Gastrocnemius medialis (tissue), 4 donors: ENCODE results near the gene TSHZ1. TPM values are rescaled to one million over a fixed set of nuclear protein-coding genes. Genes with fewer than 3 reads are reported as not detected.

ENCODE experiments used
- ATAC-seq, 2 donors: fragments of 150-250 bp; one replicate each; pipeline ENCODE4 v1.9.1; 2016
- DNase-seq, 2 donors: peaks; one replicate each; pipeline ENCODE4 v3.0.0-alpha.2; 2019
- H3K27ac ChIP-seq, 4 donors: fragments of 200-600 bp; sonication (generic); 1 replicate in 1 of 4; 2 replicates in 3 of 4; pipeline ENCODE4 v1.5.1; 2016 to 2018; ENCODE audit warnings: mild to moderate bottlenecking in 2 of 4, moderate library complexity in 1 of 4
- H3K27me3 ChIP-seq, 3 donors: fragments of 200-600 bp; sonication (generic) in 2 of 3; 1 replicate in 1 of 3; 2 replicates in 2 of 3; pipeline versions ENCODE4 v1.5.1 to v1.6.0; 2016 to 2019; ENCODE audit warnings: mild to moderate bottlenecking in 1 of 3, moderate library complexity in 1 of 3
- H3K36me3 ChIP-seq, 2 donors: fragments of 200-600 bp; sonication (generic) in 1 of 2; one replicate each; pipeline ENCODE4 v1.5.1; 2017 to 2018
- H3K4me1 ChIP-seq, 2 donors: fragments of 200-600 bp; sonication (generic) in 1 of 2; one replicate each; pipeline ENCODE4 v1.5.1; 2016 to 2017; ENCODE audit warnings: mild to moderate bottlenecking in 2 of 2
- H3K4me3 ChIP-seq, 4 donors: fragments of 200-600 bp; sonication (generic) in 3 of 4; 1 replicate in 1 of 4; 2 replicates in 3 of 4; pipeline ENCODE4 v1.5.1; 2016 to 2019; ENCODE audit warnings: mild to moderate bottlenecking in 2 of 4
- H3K9me3 ChIP-seq, 3 donors: fragments of 200-600 bp; sonication (generic) in 2 of 3; 1 replicate in 1 of 3; 2 replicates in 2 of 3; pipeline ENCODE4 v1.5.1; 2016 to 2019
- CTCF ChIP-seq, 5 experiments: fragments of 450-650 bp in 3 of 5; fragments of 200-600 bp in 2 of 5; sonication (generic) in 2 of 5; IDR thresholded peaks in 4 of 5; conservative IDR thresholded peaks in 1 of 5; 1 replicate in 4 of 5; 2 replicates in 1 of 5; pipeline ENCODE4 v1.5.1; 2016 to 2019; ENCODE audit warnings: antibody characterized with exemption in 5 of 5, mild to moderate bottlenecking in 3 of 5, moderate library complexity in 3 of 5
- POLR2A ChIP-seq, 2 donors: fragments of 450-650 bp; IDR thresholded peaks; one replicate each; pipeline ENCODE4 v1.6.1; 2017; ENCODE audit warnings: antibody characterized with exemption in 2 of 2, mild to moderate bottlenecking in 2 of 2, moderate library complexity in 2 of 2
- in situ Hi-C, 4 donors: fragments of 200-750 bp; cut with MboI; loops; one replicate each; pipeline versions ENCODE4 v1.15.0 to v1.8.0; 2017; ENCODE audit warnings: low sequenced_read_pairs in 4 of 4
- intact Hi-C: fragments of 100-400 bp; cut with DNase I; formaldehyde crosslinking; loops from one replicate; pipeline ENCODE4 v1.15.1; 2023; ENCODE audit warnings: low total_unique reads
- total RNA-seq, 4 donors: library from RNA; depleted of rRNA; stranded (reverse); fragments of >200 nt; gene quantifications; one replicate each; pipeline versions ENCODE4 v1.1.0 to v1.2.3, GENCODE V29; 2016

Gene TSHZ1
- total RNA-seq, 4 donors from 2014 or later = 5.9 to 7.9 (median 7.6) TPM

- TF ChIP-seq POLR2A (IDR thresholded peaks at IDR 0.05) (no peak), CTCF (IDR thresholded peaks at IDR 0.05 in 4 of 5, conservative IDR thresholded peaks at IDR 0.05 in 1 of 5) (no peak)
- peak overlapping the region in 2 of 4 donors; percentile 2 to 58 for H3K27ac ChIP-seq
These were observed 9.3 kb downstream of the TSHZ1 start for GRCh38 chr18:75219745-75220375.

GRCh38 chr18:75220551-75221355, 10.2 kb downstream of the TSHZ1 start:
- TF ChIP-seq POLR2A (IDR thresholded peaks at IDR 0.05) (no peak), CTCF (IDR thresholded peaks at IDR 0.05 in 4 of 5, conservative IDR thresholded peaks at IDR 0.05 in 1 of 5) (no peak)
- intact Hi-C loops (no loop called here), in situ Hi-C loops (no loop called here)
- peaks cover 67 to 77% of the 10 kb centered on the region in 2 donors for H3K4me1 ChIP-seq
- no peak for ATAC-seq
- DNase-seq = no peak
- H3K36me3 ChIP-seq = no peaks in the 10 kb centered on the region
- H3K4me3 ChIP-seq = no peak overlapping the region
- H3K27ac ChIP-seq = peak overlapping the region in 3 of 4 donors; percentile 2 to 58 (median 10)
- H3K27me3 ChIP-seq = no peaks in the 10 kb centered on the region
- no peaks in the 10 kb centered on the region for H3K9me3 ChIP-seq

More at GRCh38 chr18:75219745-75220375, 9.3 kb downstream of the TSHZ1 start:
- H3K27me3 ChIP-seq = no peaks in the 10 kb centered on the region
- H3K4me3 ChIP-seq = no peak overlapping the region
- no peak for DNase-seq
- intact Hi-C loops = loop anchor here (10.0 kb wide), 1 partner anchor 625 kb away; the partner anchor contains the start of gene ZNF407
- H3K4me1 ChIP-seq = peaks cover 70 to 76% of the 10 kb centered on the region in 2 donors
- in situ Hi-C loops = no loop called here
- H3K36me3 ChIP-seq = no peaks in the 10 kb centered on the region
- ATAC-seq = no peak
- H3K9me3 ChIP-seq = no peaks in the 10 kb centered on the region

- Histone ChIP-seq H3K9me3 (no peaks in the 10 kb centered on the region), H3K27me3 (no peaks in the 10 kb centered on the region), H3K4me3 (no peak overlapping the region), H3K36me3 (no peaks in the 10 kb centered on the region), H3K4me1 (peaks cover 61 to 74% of the 10 kb centered on the region in 2 donors), H3K27ac (peak overlapping the region in 2 of 4 donors; percentile 25 to 40)
- in situ Hi-C loops (no loop called here), intact Hi-C loops (no loop called here)
- DNase-seq = no peak
- ATAC-seq = no peak
- TF ChIP-seq POLR2A (IDR thresholded peaks at IDR 0.05) (no peak), CTCF (IDR thresholded peaks at IDR 0.05 in 4 of 5, conservative IDR thresholded peaks at IDR 0.05 in 1 of 5) (no peak)
These were observed 10.8 kb downstream of the TSHZ1 start for GRCh38 chr18:75221397-75221796.

GRCh38 chr18:75221897-75222296, 11.3 kb downstream of the TSHZ1 start:
- Histone ChIP-seq H3K27ac (peak overlapping the region in 2 of 4 donors; percentile 25 to 40), H3K4me1 (peaks cover 64 to 74% of the 10 kb centered on the region in 2 donors), H3K27me3 (no peaks in the 10 kb centered on the region), H3K4me3 (no peak overlapping the region), H3K9me3 (no peaks in the 10 kb centered on the region), H3K36me3 (no peaks in the 10 kb centered on the region)
- intact Hi-C loops = no loop called here
- no peak for TF ChIP-seq CTCF (IDR thresholded peaks at IDR 0.05 in 4 of 5, conservative IDR thresholded peaks at IDR 0.05 in 1 of 5)
- TF ChIP-seq POLR2A (IDR thresholded peaks at IDR 0.05) = no peak
- DNase-seq (no peak), ATAC-seq (no peak)
- in situ Hi-C loops = no loop called here
